HG03354 (cell line): Measurements from ENCODE around the gene UVRAG.
"Not testable (repeated sequence)": the region's sequence is repeated elsewhere in the genome, so short reads cannot be mapped to it uniquely, and the experiment has no call there.

Source experiments
- ATAC-seq: cut with Tn5 transposase; IDR thresholded peaks from one replicate; pipeline ENCODE4 v1.9.1; 2021; ENCODE audit warnings: mild to moderate bottlenecking; ENCODE audit not compliant: unreplicated experiment, poor library complexity, severe bottlenecking

Gene UVRAG

DNA sequence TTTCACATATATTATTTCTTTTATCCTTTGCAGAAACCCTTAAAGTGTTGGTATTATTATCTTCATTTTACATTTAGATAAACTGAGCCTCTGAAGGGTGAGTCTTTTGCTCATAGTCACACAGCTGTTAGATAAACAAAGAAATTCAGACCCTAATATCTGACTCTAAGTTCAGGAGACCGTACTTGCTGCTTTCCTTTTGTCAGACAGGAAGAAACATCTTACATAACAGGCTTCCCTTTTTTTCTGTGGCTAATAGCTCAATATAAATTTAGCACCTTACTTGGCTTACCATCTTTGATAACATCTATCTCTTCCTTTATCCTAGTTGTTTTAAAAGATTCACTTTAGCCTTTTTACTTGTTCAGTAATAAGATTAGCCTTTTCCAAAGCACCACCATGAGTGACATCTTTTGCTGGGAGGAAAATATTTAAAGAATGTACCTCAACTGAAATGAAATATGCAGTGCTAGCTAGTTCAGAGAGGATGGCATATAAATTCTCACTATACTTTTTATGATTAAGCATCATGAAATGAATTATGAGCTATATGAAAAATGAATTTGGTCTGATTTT lies 262.7 kb downstream of the UVRAG start:
- no peak for ATAC-seq

DNA sequence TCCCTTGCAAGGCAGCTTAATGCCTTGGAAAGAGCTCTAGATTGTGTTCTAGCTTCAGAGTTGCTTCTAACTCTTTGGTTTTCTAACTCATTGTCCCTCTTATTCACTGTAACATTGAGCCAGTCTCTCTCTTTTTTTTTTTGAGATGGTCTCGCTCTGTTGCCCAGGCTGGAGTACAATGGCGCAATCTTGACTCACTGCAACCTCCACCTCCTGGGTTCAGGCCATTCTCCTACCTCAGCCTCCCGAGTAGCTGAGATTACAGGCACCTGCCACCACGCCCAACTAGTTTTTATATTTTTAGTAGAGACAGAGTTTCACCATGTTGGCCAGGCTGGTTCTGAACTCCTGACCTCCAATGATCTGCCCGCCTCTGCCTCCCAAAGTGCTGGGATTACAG lies 266.1 kb downstream of the UVRAG start:
- ATAC-seq = not testable (repeated sequence)

DNA sequence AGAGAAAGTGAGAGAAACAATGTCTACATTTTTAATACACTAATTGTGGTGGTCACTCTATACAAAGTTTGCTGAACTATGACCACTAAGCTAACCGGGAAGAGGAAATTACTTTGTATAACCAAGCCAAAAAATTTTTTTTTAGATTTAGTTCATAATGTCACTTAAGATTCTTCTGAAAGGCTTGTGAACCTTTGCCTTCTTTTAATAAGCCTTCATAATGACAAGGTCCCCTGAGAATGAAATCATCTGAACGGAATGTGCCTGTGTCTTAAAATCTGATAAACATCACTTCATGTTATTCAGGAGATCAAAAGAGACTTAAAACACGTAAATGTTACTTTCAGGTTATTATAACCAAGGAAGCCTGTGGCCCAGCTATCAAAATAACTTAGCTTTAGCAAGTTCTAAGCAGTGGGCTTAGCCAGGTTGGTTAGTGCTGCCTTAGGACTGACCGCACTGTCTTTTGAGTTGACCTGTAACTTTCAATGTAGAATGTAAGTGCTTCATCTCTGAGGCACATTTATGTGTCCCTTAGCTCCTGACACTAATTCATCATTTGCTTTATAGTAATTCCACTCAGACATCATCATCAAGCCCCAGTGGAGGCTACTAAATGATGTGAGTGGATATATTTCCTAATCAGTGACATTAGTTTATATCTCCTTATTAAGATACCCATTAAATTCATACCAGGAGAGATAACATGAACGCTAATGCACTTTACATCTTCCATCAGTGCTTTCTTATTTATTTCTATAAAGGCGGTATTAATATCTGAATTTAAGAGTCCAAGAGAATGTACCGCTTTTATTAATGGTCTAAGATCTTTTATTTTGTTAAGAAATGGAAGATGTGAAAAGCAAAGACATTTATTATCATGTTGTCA lies 268.8 kb downstream of the UVRAG start:
- ATAC-seq = no peak

DNA sequence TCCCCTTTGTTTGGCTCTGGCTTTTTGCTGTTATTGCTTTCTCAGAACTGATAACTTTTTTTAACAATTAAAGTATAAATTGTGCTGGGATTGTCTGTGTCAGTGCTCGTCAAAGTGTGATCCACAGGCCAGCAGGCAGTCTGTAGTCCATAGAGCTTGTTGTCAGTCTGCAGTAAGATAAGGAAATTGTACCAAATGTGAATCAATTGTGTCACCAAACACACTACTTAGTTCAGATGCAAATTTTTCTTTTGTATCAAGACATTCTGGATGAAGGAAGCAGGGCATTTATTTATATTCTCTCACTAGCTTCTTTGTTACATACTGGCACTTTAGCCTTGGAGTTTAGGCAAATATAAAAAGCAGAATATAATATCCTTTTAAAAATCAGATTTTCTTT lies 270.3 kb downstream of the UVRAG start:
- no peak for ATAC-seq

DNA sequence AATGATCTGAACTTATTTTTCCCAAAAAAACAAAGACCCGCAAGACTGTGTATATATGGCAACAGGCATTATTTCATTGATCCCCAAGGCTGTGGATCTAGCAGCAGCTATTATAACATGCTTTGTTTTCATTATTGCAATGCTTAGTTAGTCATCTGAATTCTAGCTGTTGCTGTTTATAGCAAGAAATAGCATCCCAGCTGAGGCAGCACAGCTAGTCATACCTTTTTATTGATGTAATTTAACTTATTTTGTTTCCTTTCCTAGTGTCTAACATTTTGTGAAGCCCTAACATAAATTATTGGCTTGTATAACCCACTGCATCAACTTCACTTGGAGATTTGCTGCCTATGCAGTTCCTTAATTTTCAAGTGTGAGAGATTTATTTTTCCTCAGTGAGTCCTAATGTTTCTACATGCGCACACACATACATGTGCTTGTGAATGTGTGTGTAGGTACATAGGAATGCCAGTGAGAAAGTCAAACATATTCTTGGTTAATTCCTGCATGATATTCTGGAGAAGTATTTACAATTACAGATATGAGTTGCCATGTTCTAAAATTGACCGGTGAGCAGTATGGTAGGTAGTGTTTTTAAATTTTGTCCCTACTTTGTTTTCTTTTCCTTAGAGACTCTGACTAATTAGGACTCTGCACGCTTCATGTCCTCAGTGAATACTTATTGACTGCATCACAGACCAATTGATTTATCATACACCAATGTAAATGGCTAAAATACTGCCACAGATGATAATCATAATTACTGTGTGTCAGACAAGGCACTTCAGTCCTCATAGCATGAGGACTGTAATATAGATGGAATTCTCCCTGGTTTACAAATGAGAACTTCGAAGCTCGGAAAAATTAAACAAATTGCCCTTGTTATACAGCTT lies 272.0 kb downstream of the UVRAG start:
- ATAC-seq = no peak

DNA sequence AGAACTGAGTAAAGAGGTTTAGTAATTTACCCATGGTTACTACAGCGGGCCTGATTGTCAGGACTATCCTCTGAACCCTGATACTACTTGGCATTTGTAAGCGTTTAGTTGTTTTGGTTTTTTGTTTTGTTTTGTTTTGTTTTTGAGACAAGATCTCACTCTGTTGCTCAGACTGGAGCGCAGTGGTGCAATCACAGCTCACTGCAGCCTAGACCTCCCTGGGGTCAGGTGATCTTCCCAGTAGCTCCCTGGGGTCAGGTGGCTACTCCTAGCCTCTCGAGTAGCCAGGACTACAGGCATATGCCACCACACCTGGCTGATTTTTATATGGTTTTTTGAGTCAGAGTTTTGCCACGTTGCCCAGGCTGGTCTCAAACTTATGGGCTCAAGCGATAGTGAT lies 272.7 kb downstream of the UVRAG start:
- no peak for ATAC-seq

DNA sequence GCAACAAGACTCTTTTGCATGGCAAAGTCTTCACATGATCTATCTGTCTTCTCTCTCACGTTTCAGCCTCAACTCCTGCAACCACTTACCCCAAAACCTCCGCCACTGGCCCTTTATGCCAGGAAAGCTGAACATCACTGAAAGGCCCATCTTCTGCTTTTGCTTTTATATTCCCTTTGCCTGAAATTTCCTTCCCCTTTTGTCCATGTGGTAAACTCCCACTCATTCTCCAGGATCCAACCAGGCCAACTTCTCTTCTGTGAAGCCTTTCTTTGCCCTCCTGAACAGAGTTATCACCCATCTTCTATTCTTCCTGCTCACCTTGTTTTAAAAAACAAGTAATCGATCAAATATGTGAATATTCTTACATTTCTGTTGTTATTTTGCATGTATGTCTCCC lies 273.5 kb downstream of the UVRAG start:
- ATAC-seq = no peak

DNA sequence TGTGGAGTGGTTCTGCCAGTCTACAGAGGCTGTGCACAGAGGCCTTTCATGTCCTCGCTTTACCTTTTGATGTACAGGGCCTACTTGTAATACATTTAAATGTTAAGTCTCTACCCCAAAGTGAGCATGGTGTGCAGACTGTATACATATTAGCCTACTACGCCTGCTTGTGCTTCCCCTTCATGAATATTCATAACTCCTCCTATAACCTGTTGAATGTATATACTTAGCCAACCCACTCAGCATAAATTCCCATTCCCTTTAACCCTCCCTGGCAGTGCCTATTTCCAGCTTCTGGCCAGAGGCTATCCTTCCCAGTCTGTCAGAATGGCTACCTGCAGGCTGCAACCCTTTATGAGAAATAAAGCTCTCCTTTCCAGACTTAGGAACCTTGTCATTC lies 275.2 kb downstream of the UVRAG start:
- no peak for ATAC-seq

DNA sequence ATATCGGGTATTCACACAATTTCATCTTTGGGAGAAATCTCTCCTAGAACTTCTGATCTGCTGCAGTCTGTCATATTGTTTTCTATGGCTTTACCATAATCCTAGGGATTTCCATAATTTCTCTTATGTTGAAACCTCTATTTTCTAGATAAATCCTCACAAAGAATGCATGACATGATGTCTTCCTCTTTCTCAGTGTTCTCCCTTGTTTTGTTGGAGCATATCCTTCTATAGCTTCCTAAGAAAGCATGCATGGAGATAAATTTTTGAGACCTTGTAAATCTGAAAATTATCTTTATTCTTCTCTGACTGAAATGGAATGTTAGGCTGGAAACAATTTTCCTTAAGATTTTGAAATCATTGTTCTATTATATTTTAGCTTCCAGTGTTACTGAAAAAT lies 275.8 kb downstream of the UVRAG start:
- ATAC-seq = no peak

DNA sequence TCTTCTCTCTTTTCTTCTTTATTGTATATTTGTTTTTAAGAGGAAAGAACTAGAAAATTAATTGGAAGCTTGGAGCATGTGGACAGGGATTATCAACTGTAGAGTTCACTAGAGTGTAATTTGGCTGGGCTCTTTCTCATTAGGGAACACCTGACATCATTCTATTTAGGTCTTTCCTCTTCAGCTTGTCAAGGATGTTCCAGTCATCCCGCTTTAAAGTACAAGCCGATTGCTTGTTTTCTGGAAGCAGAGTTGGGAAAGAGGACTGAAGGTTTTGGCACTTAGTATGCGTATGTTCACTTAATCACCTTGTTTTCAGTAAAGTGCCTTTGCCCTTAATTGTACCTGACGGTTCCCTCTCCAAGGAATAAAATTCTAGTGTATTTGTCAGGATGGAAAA lies 279.7 kb downstream of the UVRAG start:
- ATAC-seq = no peak

DNA sequence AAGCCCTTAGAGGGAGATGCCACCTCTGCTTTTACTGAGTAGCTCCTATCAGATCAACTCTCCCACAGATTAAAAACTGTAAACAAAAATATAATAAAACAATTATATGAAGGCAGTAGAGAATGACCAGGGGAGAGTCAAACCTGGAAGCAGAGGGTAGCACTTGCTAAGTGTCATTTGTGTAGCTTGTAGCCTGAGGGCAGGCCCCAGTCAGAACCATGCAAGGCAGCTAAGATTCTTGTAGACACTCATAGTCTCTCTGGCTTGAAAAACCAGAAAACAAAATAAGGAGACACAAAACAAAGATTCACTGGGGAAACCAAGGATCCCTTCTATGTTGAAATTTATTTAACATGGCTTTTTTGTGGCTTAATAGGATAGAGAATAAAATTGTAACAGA lies 280.9 kb downstream of the UVRAG start:
- no peak for ATAC-seq

DNA sequence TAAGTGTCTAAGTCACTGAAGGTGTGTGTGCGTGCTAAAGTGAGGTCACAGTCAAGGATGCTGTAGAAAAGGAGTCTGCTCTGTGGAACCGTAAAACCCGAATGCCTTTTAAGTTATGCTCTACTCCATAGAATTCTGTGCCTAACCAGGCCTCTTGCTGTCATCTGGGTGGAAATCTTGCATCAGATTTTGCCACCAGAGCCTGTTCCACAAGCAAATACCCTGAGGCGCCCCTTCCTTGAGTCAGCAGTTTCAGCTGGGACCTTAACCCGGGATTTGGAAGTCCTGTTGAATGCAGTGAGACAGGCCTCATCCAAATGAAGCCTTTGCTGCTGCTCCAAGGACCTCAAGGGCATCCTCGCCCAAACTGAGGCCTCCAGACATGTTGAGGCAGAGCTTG lies 281.5 kb downstream of the UVRAG start:
- no peak for ATAC-seq

DNA sequence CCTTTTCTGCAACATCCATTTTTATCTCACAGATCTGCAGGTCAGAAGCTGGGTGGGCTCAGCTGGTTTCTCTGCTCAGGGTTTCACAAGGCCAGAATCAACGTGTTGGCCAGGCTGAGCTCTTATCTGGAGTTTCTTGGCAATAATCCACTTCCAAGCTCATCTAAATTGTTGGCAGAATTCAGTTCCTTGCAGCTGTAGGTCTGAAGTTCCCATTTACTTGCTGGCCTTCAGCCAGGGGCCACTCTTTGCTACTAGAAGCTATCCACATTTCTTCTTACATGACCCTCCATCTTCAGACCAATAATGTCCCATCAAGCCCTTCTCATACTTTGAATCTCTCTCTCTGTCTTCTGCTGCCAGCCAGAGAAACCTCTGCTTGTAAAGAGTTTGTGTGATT lies 287.8 kb downstream of the UVRAG start:
- no peak for ATAC-seq

DNA sequence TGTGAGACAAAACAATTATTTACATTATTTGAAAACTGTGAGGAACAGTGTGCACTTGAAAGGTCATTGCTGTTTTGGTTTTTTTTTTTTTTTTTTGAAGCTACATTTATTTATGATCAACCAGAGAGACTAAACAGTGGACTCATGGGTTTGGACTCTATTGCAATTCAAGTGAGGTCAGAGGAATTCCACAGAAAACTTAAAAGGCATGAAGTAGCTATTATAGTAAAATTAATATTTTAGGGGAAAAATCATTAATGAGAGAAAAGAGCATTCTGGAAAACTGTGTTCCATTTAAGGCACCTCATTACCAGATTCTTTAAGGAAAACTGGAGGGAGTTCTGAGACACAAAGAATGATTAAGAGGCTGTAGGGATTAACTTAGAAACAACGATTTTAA lies 288.4 kb downstream of the UVRAG start:
- no peak for ATAC-seq

DNA sequence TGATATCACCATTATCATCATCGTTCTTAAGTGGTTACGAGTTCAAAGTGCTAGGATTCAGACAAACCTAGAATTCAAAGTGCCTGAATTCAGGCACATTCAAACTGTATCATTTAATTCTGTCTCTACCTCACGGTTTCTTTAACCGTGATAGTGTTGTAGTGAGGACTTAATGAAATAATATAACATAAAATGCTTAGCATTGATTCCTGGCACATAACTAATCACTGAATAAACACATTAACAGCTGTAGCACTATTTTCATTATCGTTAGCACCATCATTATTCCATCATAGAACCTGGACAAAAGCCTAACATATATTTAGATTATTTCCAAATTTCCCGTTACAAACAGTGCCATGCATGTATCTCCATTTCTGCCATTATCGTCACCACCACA lies 289.3 kb downstream of the UVRAG start:
- ATAC-seq = no peak

DNA sequence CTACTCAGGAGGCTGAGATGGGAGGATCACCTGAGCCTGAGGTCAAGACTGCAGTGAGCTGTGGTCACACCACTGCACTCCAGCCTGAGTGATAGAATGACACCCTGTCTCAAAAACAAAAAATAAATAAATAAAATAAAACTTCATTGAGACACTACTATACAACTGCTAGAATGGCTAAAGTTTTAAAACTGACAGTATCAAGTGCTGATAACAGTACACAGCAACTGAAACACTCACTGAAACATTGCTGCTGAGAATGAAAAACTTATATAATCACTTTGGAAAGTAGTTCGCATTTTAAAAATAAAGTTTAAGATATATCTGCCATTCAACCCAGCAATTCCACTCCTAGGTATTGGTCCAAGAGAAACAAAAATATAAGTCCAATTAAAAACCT lies 290.6 kb downstream of the UVRAG start:
- ATAC-seq = no peak

DNA sequence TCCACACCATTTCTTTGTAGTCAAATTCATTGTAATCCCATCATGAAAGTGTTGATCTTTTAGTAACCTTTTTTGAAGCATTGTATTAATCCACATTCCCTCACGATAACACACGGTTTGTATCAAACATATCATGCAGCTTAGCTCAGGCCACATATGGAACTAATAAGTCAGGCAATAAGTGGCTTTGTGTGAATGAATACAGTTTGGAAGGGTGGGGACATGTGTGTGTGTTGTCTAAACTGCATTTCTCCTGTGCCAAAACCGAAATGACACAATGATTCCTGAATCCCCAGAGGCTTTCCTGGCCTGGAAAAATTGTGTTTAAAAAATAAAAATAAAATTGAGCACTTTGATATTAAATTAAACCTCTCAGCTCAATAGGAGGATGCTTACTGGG lies 293.0 kb downstream of the UVRAG start:
- ATAC-seq = no peak

DNA sequence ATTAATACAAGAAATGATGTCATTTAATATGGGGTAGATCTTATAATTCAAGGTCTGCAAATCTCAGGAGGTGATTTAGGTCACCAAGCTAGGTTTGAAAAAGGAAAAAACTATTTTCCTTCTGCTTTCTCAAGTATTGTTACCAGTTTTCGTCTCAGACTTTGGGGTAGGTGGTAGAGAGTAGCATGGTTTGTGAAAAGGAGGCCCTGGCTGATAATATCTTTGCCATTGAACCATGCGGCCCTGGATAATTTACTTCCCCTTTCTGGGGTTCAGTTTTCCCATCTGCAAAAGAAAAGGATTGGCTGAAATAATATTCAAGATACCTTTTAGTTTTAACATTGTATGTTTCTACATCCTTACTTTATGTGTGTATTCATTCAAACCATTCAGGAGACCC lies 299.2 kb downstream of the UVRAG start:
- no peak for ATAC-seq

DNA sequence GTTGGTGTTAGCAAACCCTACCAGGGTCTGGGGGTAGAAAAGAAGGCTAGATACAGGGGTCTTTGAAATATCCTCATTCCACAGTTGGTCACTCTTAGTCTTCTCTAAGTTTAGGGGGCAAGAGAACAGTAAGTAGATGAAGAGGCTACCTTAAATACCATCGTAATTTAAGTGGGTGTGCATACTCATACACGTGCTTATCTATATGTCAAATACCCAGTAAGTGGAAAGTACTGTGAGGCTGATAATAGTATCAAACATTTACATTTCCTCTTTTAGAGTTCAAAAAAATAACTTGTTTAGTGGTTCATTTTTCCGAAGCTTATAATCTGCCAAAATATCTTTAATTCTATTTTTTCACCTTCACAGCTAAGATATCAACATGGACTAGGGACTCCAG lies 300.5 kb downstream of the UVRAG start:
- no peak for ATAC-seq

DNA sequence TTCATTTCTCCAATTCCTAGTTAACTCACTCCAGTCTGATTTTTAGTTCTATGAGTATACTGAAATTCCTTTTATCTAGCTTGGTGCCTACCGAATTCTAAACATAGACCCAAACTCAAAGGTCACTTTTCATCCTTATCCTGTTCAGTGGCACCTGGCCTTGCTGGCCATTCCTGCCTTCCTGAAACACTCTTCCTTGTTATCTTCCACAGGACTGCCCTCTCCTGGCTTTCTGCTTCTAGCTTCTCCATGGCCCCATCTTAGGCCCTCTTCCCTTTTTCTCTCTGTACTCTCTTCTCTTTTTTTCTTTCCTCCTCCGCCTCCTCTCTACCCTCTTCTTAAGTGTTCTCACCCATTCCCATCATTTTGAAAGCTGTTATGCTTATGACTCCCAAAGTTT lies 304.0 kb downstream of the UVRAG start:
- ATAC-seq = no peak

DNA sequence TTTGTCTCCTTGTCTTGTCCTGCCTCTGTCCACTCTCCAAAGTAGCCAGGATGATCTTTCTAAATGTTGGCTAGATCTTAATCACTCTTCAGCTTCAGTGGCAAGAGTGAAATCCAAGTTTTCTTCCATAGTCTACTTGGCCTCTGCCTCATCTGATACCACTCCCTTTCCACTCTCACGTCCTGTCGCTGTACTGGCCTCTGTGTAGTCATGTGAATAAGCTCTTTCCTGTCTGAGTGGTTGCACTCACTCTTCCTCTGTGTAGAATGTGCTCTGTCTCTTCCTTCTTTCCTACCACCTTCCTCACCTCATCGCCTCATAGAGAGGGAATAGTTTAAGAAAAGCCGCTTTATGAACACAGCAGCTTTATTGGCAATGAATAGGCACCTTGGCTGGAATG lies 304.8 kb downstream of the UVRAG start:
- no peak for ATAC-seq
